AG09319 (cell line): ENCODE measurements around the gene SSH2.

Source experiments
- DNase-seq: peaks from one replicate; pipeline ENCODE4 v3.0.0-alpha.2; 2010; ENCODE audit warnings: low read depth; ENCODE audit errors: extremely low read depth
- CTCF ChIP-seq: IDR thresholded peaks from 2 replicates; pipeline ENCODE4 v1.5.1; 2011; ENCODE audit warnings: low read depth, mild to moderate bottlenecking, inconsistent platforms, low read length, moderate library complexity

Gene SSH2

GRCh38 chr17:29717817-29718216 is 212.2 kb downstream of the SSH2 start:
- no peak for DNase-seq
- TF ChIP-seq CTCF: no peak

- no peak for TF ChIP-seq CTCF
- DNase-seq: no peak
Observed at GRCh38 chr17:29716566-29716965, 213.5 kb downstream of the SSH2 start.

GRCh38 chr17:29715680-29716079 is 214.3 kb downstream of the SSH2 start:
- TF ChIP-seq CTCF: no peak
- DNase-seq: no peak

- TF ChIP-seq CTCF: no peak
- DNase-seq: no peak
Observed at GRCh38 chr17:29714146-29714545, 215.9 kb downstream of the SSH2 start.

GRCh38 chr17:29713626-29714025 is 216.4 kb downstream of the SSH2 start:
- no peak for TF ChIP-seq CTCF
- no peak for DNase-seq

GRCh38 chr17:29711588-29712385 is 218.2 kb downstream of the SSH2 start:
- no peak for DNase-seq
- TF ChIP-seq CTCF: no peak

GRCh38 chr17:29710891-29711418 is 219.1 kb downstream of the SSH2 start:
- DNase-seq: no peak
- no peak for TF ChIP-seq CTCF
